Measurements from ENCODE around the gene TSTD2.

GRCh38 chr9:97668485-97668884, 35.3 kb upstream of the TSTD2 start:
- no peak for TF ChIP-seq POLR2A (IDR thresholded peaks at IDR 0.05; ENCODE audit: low read depth, low read length)
- TF ChIP-seq POLR2AphosphoS5 (IDR thresholded peaks at IDR 0.05; ENCODE audit: low read depth, low read length), result no peak
